ENCODE data around the gene SHCBP1L.

Gene SHCBP1L

DNA sequence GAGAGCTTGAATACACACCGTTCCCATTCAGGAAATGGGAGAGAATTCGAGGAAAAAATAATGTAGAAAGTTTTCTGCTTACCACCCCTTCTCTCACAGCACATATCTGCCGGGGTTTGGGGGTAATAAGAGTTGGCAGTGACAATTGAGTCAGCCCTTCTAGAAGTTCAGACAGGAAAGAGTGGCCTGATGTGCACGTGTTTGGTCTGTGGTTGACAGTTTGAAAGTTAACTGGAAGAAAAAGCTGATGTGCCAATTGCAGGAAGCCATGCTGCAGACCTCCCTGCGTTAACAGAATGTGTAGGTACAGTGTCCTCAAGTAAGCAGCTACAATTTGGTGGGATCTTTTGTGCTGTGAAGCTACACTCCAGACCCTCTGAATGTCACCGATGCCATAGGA, 63.0 kb downstream of the SHCBP1L start:
- peaks cover 7% of the 10 kb centered on the region; the same call in 1 of the 2 replicates for H3K36me3 ChIP-seq (ENCODE audit: insufficient read depth, low read length)
- H3K9ac ChIP-seq (ENCODE audit: low read depth, low read length): no peak overlapping the region

DNA sequence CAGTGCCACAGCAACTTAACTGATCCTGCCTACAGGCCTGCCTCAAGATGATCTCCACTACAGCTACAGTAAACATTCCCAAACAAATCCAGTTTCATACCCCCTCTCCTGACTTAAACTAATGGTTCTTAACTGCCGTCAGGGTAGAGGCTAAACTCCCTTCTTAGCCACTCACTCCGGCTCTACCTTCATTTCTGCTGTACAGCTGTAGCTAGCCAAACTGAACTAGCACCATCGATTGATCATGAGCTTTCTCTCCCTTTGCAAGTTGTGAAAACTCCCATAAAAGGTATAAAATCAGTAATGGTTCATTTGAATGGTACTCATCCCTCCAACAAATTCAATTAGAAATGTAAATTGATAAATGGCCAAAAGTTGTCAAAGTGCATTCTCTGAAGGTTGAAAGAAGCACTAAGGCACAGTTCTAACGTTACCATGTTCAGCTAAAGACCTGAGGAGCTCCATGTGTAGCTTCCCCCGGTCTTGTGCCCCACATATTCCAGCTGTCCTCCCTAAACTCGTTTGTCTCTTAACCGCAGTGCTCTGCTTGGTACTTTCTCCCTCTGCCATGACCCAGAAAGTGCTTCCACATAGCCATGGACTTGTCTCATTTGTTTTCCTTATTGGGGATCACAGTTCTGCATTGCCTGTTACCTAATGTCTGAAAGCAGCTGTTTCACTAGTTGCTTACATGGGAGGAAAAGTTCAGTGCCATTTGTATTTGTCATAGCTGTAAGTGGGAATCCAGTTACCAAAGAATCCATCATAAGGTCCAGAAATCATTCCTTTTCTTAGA, 64.0 kb downstream of the SHCBP1L start:
- H3K9me3 ChIP-seq (ENCODE audit: control insufficient read depth, insufficient read depth, low read length): no peaks in the 10 kb centered on the region
- no peak overlapping the region for H3K9ac ChIP-seq (ENCODE audit: low read depth, low read length)
- H3K36me3 ChIP-seq (ENCODE audit: insufficient read depth, low read length): peaks cover 17% of the 10 kb centered on the region
- no peaks in the 10 kb centered on the region for H3K4me1 ChIP-seq (ENCODE audit: insufficient read depth, low read length)

More for the DNA sequence above, 63.0 kb downstream of the SHCBP1L start:
- no peaks in the 10 kb centered on the region for H3K4me1 ChIP-seq (ENCODE audit: insufficient read depth, low read length)
- no peaks in the 10 kb centered on the region for H3K9me3 ChIP-seq (ENCODE audit: control insufficient read depth, insufficient read depth, low read length)

DNA sequence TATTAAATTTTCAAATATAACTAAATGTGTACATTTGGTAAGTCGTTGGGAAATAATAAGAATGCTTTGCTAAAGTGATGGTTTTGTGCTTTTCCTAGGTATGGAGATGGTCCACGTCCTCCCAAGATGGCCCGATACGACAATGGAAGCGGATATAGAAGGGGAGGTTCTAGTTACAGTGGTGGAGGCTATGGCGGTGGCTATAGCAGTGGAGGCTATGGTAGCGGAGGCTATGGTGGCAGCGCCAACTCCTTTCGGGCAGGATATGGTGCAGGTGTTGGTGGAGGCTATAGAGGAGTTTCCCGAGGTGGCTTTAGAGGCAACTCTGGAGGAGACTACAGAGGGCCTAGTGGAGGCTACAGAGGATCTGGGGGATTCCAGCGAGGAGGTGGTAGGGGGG, 66.0 kb downstream of the SHCBP1L start:
- no peak overlapping the region for H3K9ac ChIP-seq (ENCODE audit: low read depth, low read length)
- H3K4me1 ChIP-seq (ENCODE audit: insufficient read depth, low read length): no peaks in the 10 kb centered on the region
- H3K36me3 ChIP-seq (ENCODE audit: insufficient read depth, low read length): peaks cover 30% of the 10 kb centered on the region
- no peaks in the 10 kb centered on the region for H3K9me3 ChIP-seq (ENCODE audit: control insufficient read depth, insufficient read depth, low read length)

DNA sequence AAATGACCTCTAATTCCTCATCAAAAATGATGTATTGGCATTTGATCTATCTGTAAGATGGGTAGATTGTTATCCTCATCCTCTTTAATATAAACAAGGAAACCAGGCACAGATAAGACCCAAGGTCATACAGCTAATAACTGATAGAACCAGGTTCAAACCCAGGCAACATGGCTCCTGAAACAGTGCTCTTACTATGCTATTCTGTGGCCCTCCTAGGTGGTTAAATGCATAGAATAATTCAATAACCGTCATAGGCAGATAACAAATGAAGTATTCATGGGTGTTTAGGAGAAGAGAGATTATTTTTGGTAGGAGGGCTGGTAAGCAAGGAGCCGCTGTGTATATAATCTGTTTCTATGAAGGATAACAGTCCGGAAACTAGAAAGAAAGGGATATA, 67.4 kb downstream of the SHCBP1L start:
- Histone ChIP-seq H3K36me3 (ENCODE audit: insufficient read depth, low read length) (peaks cover 39% of the 10 kb centered on the region), H3K4me1 (ENCODE audit: insufficient read depth, low read length) (no peaks in the 10 kb centered on the region), H3K9me3 (ENCODE audit: control insufficient read depth, insufficient read depth, low read length) (no peaks in the 10 kb centered on the region), H3K9ac (ENCODE audit: low read depth, low read length) (no peak overlapping the region)

DNA sequence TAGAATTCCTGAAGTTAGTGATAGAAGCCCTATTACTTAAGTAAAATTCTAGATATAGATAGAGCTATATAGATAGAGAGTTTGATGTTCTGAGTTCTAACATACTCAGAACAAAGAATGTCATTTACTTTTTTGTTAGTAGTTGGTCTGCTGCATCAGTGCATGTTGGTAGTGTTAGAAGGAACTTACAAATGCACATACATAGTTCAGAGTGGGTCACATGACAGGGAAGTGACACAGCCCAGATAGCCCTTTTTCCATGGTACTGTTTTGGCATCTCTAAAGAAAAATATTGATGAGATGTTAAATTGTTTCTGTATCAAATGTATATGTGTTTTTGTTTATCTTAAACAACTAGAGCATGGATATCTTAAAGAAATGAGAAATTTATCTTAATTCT, 68.1 kb downstream of the SHCBP1L start:
- Histone ChIP-seq H3K4me1 (ENCODE audit: insufficient read depth, low read length) (no peaks in the 10 kb centered on the region), H3K9me3 (ENCODE audit: control insufficient read depth, insufficient read depth, low read length) (no peaks in the 10 kb centered on the region), H3K36me3 (ENCODE audit: insufficient read depth, low read length) (peaks cover 45% of the 10 kb centered on the region), H3K9ac (ENCODE audit: low read depth, low read length) (no peak overlapping the region)

DNA sequence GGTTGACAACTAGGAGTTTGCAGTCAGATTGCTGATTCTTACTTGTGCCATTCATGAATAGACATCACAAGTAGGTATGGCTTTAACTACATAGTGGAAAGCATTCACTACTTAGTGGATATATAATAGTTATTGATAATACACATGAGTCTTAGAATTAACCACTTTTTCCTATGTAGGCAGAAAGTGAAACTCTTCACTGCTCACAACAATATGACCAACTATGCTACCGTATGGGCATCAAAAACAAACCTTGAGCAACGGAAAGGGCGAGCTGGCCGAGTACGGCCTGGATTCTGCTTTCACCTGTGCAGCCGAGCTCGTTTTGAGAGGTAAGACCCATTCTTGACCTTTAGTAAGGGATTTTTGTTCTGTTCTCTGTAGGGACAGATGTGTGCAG, 75.1 kb downstream of the SHCBP1L start:
- H3K36me3 ChIP-seq (ENCODE audit: insufficient read depth, low read length): peaks cover 75% of the 10 kb centered on the region
- H3K4me1 ChIP-seq (ENCODE audit: insufficient read depth, low read length): no peaks in the 10 kb centered on the region
- H3K9me3 ChIP-seq (ENCODE audit: control insufficient read depth, insufficient read depth, low read length): no peaks in the 10 kb centered on the region
- no peak overlapping the region for H3K9ac ChIP-seq (ENCODE audit: low read depth, low read length)

DNA sequence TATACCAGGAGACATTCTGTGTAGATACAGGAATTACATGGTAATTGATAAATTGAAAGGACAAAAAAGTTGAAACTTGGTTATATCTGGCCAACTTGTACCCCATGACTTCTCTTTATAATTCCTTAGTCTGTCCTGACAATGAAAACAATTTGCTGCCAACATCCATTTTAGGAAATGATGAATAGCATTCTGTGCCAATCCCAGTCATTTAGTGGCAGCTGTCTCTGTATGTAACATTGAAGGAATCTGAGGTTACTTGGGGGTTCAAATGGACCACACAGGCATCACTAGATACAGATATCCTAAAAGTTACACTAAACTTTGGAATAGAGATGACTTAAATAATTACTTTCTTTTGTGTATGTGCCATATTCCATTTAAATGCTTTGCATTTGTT, 75.6 kb downstream of the SHCBP1L start:
- Histone ChIP-seq H3K9ac (ENCODE audit: low read depth, low read length) (no peak overlapping the region), H3K9me3 (ENCODE audit: control insufficient read depth, insufficient read depth, low read length) (no peaks in the 10 kb centered on the region), H3K4me1 (ENCODE audit: insufficient read depth, low read length) (no peaks in the 10 kb centered on the region), H3K36me3 (ENCODE audit: insufficient read depth, low read length) (peaks cover 75% of the 10 kb centered on the region)

DNA sequence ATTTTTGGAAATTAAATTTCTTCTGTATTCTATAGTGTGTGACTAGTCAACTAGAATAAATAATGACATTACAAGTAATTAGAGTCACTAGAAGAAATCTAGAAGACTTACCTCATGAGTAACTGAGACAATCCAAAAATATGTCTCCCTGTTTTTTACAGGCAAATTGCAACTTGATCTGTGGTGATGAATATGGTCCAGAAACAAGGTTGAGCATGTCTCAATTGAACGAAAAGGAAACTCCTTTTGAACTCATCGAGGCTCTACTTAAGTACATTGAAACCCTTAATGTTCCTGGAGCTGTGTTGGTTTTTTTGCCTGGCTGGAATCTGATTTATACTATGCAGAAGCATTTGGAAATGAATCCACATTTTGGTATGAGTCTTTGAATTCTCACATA, 77.1 kb downstream of the SHCBP1L start:
- no peaks in the 10 kb centered on the region for H3K4me1 ChIP-seq (ENCODE audit: insufficient read depth, low read length)
- H3K9me3 ChIP-seq (ENCODE audit: control insufficient read depth, insufficient read depth, low read length): no peaks in the 10 kb centered on the region
- no peak overlapping the region for H3K9ac ChIP-seq (ENCODE audit: low read depth, low read length)
- H3K36me3 ChIP-seq (ENCODE audit: insufficient read depth, low read length): peaks cover 71% of the 10 kb centered on the region

DNA sequence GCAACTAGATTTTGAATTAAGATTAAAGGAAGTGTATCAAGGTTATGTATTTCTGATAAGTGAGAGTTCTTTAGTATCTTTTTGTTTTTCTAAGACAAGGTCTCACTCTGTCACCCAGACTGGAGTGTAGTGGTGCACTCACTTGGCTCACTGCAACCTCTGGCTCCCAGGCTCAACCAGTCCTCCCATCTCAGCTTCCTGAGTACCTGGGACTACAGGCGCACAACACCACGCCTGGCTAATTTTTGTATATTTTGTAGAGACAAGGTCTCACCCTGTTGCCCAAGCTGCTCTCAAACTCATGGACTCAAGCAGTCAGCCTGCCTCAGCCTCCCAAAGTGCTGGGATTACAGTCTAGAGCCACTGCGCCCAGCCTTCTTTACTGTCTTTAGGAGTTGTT, 80.1 kb downstream of the SHCBP1L start:
- Histone ChIP-seq H3K9me3 (ENCODE audit: control insufficient read depth, insufficient read depth, low read length) (no peaks in the 10 kb centered on the region), H3K36me3 (ENCODE audit: insufficient read depth, low read length) (peaks cover 66% of the 10 kb centered on the region), H3K4me1 (ENCODE audit: insufficient read depth, low read length) (no peaks in the 10 kb centered on the region), H3K9ac (ENCODE audit: low read depth, low read length) (no peak overlapping the region)

DNA sequence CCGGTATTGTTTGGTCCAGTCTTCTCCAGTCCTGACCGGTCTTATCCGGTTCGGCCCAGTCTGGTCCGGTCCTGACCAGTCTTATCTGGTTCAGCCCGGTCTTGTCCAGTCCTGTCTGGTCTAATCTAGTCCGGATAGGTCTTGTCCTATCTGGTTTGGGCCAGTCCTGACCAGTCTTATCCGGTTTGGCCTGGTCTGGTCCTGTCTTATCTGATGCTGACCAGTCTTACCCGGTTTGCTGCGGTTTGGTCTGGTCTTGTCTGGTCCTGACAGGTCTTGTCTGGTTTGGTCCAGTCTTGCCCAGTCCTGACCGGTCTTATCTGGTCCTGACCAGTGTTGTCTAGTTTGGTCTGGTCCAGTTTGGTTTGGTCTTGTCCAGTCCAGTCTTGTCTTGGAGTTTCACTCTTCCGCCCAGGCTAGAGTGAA, 83.7 kb downstream of the SHCBP1L start:
- Histone ChIP-seq H3K36me3 (ENCODE audit: insufficient read depth, low read length) (peaks cover 59% of the 10 kb centered on the region), H3K4me1 (ENCODE audit: insufficient read depth, low read length) (no peaks in the 10 kb centered on the region), H3K9ac (ENCODE audit: low read depth, low read length) (no peak overlapping the region), H3K9me3 (ENCODE audit: control insufficient read depth, insufficient read depth, low read length) (no peaks in the 10 kb centered on the region)

DNA sequence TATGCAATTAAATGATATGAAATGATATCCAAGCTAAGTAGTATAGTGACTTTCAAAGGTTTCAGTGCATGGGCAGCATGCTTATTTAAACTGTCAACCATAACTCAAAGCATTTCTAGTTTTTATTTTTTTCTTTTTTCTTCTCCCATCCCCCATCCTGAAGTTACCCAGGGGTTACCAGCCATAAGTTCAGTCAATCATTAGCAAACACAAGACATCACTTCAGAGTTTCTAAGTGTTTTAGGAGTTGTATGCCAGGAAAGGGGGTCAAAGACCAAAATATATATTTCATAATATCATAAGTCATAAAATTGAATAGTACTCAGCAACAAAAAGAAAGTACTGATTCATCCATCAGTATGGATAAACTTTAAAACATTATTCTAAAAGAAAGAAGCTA, 85.1 kb downstream of the SHCBP1L start:
- no peaks in the 10 kb centered on the region for H3K9me3 ChIP-seq (ENCODE audit: control insufficient read depth, insufficient read depth, low read length)
- H3K9ac ChIP-seq (ENCODE audit: low read depth, low read length): no peak overlapping the region
- H3K36me3 ChIP-seq (ENCODE audit: insufficient read depth, low read length): peaks cover 52% of the 10 kb centered on the region
- H3K4me1 ChIP-seq (ENCODE audit: insufficient read depth, low read length): no peaks in the 10 kb centered on the region

DNA sequence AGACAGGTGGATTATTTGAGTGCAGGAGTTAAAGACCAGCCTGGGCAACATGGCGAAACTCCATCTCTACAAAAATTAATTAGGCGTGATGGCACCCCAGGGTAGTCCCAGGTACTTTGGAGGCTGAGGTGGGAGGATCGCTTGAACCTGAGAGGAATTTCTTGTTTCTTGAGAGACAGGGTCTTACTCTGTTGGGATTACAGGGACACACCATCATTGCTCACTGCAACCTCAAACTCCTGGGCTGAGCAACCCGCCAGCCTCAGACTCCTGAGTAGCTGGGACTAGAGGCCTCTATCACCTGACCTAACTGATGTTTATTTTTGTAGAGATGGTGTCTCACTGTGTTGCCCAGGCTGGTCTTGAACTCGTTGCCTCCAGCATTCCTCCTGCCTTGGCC, 89.0 kb downstream of the SHCBP1L start:
- Histone ChIP-seq H3K36me3 (ENCODE audit: insufficient read depth, low read length) (peaks cover 68% of the 10 kb centered on the region), H3K9me3 (ENCODE audit: control insufficient read depth, insufficient read depth, low read length) (no peaks in the 10 kb centered on the region), H3K9ac (ENCODE audit: low read depth, low read length) (no peak overlapping the region), H3K4me1 (ENCODE audit: insufficient read depth, low read length) (no peaks in the 10 kb centered on the region)

DNA sequence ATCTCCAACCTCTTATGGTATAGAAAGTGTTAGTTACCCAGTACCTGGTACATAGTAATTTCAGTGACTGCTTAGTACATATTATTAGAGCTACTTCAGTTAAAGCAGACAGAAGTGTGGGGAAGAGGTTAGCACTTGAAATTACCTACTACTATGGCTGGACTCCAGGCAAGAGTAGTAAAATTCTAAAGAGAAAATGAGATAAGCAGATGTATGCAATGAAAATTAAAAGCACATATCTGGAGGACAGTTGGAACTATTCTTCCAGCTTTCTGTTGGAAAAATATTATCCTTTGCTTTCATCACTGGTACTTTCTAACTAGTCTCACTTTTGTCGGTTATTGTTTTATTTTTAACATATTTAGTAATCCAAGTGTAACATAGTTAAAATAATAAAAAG, 90.1 kb downstream of the SHCBP1L start:
- Histone ChIP-seq H3K9ac (ENCODE audit: low read depth, low read length) (no peak overlapping the region), H3K4me1 (ENCODE audit: insufficient read depth, low read length) (no peaks in the 10 kb centered on the region), H3K9me3 (ENCODE audit: control insufficient read depth, insufficient read depth, low read length) (no peaks in the 10 kb centered on the region), H3K36me3 (ENCODE audit: insufficient read depth, low read length) (peaks cover 73% of the 10 kb centered on the region)

DNA sequence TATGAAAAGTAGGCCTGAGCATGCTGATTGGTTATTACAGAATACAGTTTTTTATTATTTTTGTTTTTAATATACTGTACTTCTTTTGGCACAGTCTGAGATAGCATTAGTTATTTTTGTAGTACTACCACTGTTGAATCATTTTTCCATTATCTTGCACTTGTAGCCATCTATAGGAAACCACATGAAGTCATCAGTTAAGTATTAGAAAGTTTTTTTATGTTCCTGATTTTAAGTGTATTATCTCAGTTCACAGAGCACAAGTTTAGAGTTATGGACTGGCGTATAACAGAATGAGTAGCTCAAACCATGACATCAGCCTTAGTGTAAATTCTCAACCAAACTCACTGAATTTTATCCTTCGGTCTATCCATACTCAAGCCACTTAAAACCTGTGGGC, 91.0 kb downstream of the SHCBP1L start:
- Histone ChIP-seq H3K36me3 (ENCODE audit: insufficient read depth, low read length) (peaks cover 67% of the 10 kb centered on the region), H3K9me3 (ENCODE audit: control insufficient read depth, insufficient read depth, low read length) (no peaks in the 10 kb centered on the region), H3K4me1 (ENCODE audit: insufficient read depth, low read length) (no peaks in the 10 kb centered on the region), H3K9ac (ENCODE audit: low read depth, low read length) (no peak overlapping the region)

DNA sequence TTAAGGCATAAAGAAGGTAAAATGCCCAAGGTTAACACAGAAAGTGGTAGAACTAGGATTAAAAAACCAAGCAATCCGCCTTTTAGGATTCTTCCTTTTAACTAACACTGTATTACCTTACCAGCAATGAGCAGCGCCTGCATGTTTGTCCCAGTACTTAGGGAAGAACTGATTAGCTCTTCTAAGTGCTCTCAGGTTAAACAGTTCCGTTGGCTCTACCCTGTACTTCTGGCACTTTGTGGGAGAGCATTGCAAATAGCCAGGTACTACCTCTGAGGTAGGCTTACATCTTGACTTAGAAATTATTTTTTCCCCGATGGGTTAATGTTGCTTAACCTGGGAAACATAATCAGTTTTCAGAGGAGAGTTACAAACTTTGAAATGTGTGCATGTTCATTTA, 92.3 kb downstream of the SHCBP1L start:
- Histone ChIP-seq H3K9ac (ENCODE audit: low read depth, low read length) (no peak overlapping the region), H3K9me3 (ENCODE audit: control insufficient read depth, insufficient read depth, low read length) (no peaks in the 10 kb centered on the region), H3K36me3 (ENCODE audit: insufficient read depth, low read length) (peaks cover 72% of the 10 kb centered on the region), H3K4me1 (ENCODE audit: insufficient read depth, low read length) (no peaks in the 10 kb centered on the region)

Measured in ES-I3 (cell line).